Keratinocyte (primary cell): ENCODE results near the gene ITGBL1. TPM values are rescaled to one million over a fixed set of nuclear protein-coding genes. Genes with fewer than 3 reads are reported as not detected.

ENCODE experiments used
- DNase-seq: peaks from one replicate; pipeline ENCODE4 v3.0.0-alpha.2; 2011; ENCODE audit warnings: low read depth, missing footprints, low spot score
- FAIRE-seq: peaks from 2 replicates; lab custom pipeline; 2011; peaks lifted over from hg19 to GRCh38; lab: Jason Lieb, UNC
- H2AFZ ChIP-seq: 2 replicates; pipeline ENCODE4 v1.6.0; 2012; ENCODE audit warnings: low read length, control low read depth, inconsistent platforms; ENCODE audit not compliant: control insufficient read depth
- H3K27ac ChIP-seq: 2 replicates; pipeline ENCODE4 v1.5.1; 2011; ENCODE audit warnings: low read length; ENCODE audit not compliant: control insufficient read depth, insufficient read depth
- H3K27me3 ChIP-seq: 3 replicates; pipeline ENCODE4 v1.6.0; 2011; ENCODE audit warnings: low read length; ENCODE audit not compliant: control insufficient read depth, insufficient read depth; ENCODE audit errors: extremely low read depth
- H3K36me3 ChIP-seq, 2 experiments: 2 replicates in 1 of 2; 3 replicates in 1 of 2; pipeline ENCODE4 v1.5.1; 2011; ENCODE audit warnings: low read length in 2 of 2, mild to moderate bottlenecking in 1 of 2; ENCODE audit not compliant: control insufficient read depth in 2 of 2, insufficient read depth in 2 of 2; ENCODE audit errors: extremely low read depth in 1 of 2
- H3K4me1 ChIP-seq: 3 replicates; pipeline ENCODE4 v1.5.1; 2011; ENCODE audit warnings: low read length; ENCODE audit not compliant: control insufficient read depth, insufficient read depth; ENCODE audit errors: extremely low read depth
- H3K4me2 ChIP-seq: 3 replicates; pipeline ENCODE4 v1.6.0; 2011; ENCODE audit warnings: low read depth, low read length; ENCODE audit not compliant: control insufficient read depth, insufficient read depth; ENCODE audit errors: extremely low read depth
- H3K4me3 ChIP-seq, 3 experiments: fragments of 200-600 bp in 1 of 3; sonication (generic) in 1 of 3; 2 replicates in 2 of 3; 3 replicates in 1 of 3; pipeline ENCODE4 v1.5.1; 2011 to 2016; ENCODE audit warnings: low read length in 3 of 3, mild to moderate bottlenecking in 3 of 3, control low read depth in 2 of 3, inconsistent platforms in 1 of 3, low read depth in 1 of 3, mixed read lengths in 1 of 3, mixed run types in 1 of 3, moderate library complexity in 1 of 3; ENCODE audit not compliant: control insufficient read depth in 2 of 3, insufficient read depth in 2 of 3; ENCODE audit errors: extremely low read depth in 1 of 3
- H3K79me2 ChIP-seq: 2 replicates; pipeline ENCODE4 v1.6.0; 2012; ENCODE audit warnings: low read length; ENCODE audit not compliant: control insufficient read depth, insufficient read depth
- H3K9ac ChIP-seq: 3 replicates; pipeline ENCODE4 v1.6.0; 2011; ENCODE audit warnings: low read length; ENCODE audit not compliant: control insufficient read depth, insufficient read depth; ENCODE audit errors: extremely low read depth
- H3K9me1 ChIP-seq: 3 replicates; pipeline ENCODE4 v1.6.0; 2011; ENCODE audit warnings: low read length; ENCODE audit not compliant: control insufficient read depth, insufficient read depth; ENCODE audit errors: extremely low read depth
- H3K9me3 ChIP-seq: 2 replicates; pipeline ENCODE4 v1.5.1; 2012; ENCODE audit warnings: low read depth, low read length; ENCODE audit not compliant: control insufficient read depth
- H4K20me1 ChIP-seq: 3 replicates; pipeline ENCODE4 v1.6.0; 2011; ENCODE audit warnings: low read length; ENCODE audit not compliant: control insufficient read depth, insufficient read depth; ENCODE audit errors: extremely low read depth
- CTCF ChIP-seq, 3 experiments: IDR thresholded peaks in 1 of 3; conservative IDR thresholded peaks in 1 of 3; optimal IDR thresholded peaks in 1 of 3; 2 replicates in 2 of 3; 3 replicates in 1 of 3; pipeline versions ENCODE3 to v1.5.1; 2011; ENCODE audit warnings: low read length in 3 of 3, mild to moderate bottlenecking in 3 of 3, moderate library complexity in 2 of 3, control low read depth in 1 of 3, inconsistent platforms in 1 of 3; ENCODE audit not compliant: insufficient read depth in 2 of 3; ENCODE audit errors: extremely low read depth in 1 of 3
- EZH2 ChIP-seq: IDR thresholded peaks from one replicate; pipeline ENCODE4 v1.6.1; 2012; ENCODE audit warnings: inconsistent platforms, mild to moderate bottlenecking, low read length, moderate library complexity
- dilution Hi-C: fragments of 300-500 bp; cut with MboI; formaldehyde crosslinking; loops from one replicate; pipeline ENCODE4 v1.7.0; 2020; ENCODE audit warnings: low sequenced_read_pairs; ENCODE audit not compliant: extremely low pct_ligation_motif_present
- polyA plus RNA-seq, 5 experiments: library from polyadenylated mRNA; depleted of rRNA in 3 of 5; stranded (reverse) in 3 of 5; stranded (forward) in 1 of 5; unstranded in 1 of 5; fragments of >200 nt; gene quantifications; 1 replicate in 1 of 5; 2 replicates in 3 of 5; 3 replicates in 1 of 5; pipeline versions ENCODE4 v1.2.1 to v1.2.3, GENCODE V29; 2011 to 2012; ENCODE audit warnings: missing spikeins in 2 of 5, low read depth in 1 of 5, low replicate concordance in 1 of 5

Gene ITGBL1
- polyA plus RNA-seq, 1 donor (not counting 4 experiments of a cell fraction or from before 2014, with no cell fraction given), result 2.1 TPM

GRCh38 chr13:101752432-101752831 lies 300.0 kb downstream of the ITGBL1 start:
- no peak overlapping the region for H3K9ac ChIP-seq
- H3K27ac ChIP-seq, result no peak overlapping the region
- dilution Hi-C loops, result loop anchor here (25.0 kb wide), 1 partner anchor 240 kb away; no protein-coding TSS in a partner anchor
- no peaks in the 10 kb centered on the region for H4K20me1 ChIP-seq
- no peaks in the 10 kb centered on the region for H3K36me3 ChIP-seq
- H3K4me1 ChIP-seq, result no peaks in the 10 kb centered on the region
- TF ChIP-seq EZH2 (no peak), CTCF (optimal IDR thresholded peaks at IDR 0.05 in 1 of 3, IDR thresholded peaks at IDR 0.05 in 1 of 3, conservative IDR thresholded peaks at IDR 0.05 in 1 of 3; ENCODE audit: extremely low read depth in 1 of 3, insufficient read depth in 2 of 3, low read length in 3 of 3) (no peak)
- no peak overlapping the region for H2AFZ ChIP-seq
- no peaks in the 10 kb centered on the region for H3K9me3 ChIP-seq
- FAIRE-seq, result no peak
- no peaks in the 10 kb centered on the region for H3K27me3 ChIP-seq
- H3K4me3 ChIP-seq, result no peak overlapping the region
- no peak overlapping the region for H3K4me2 ChIP-seq
- no peaks in the 10 kb centered on the region for H3K79me2 ChIP-seq
- no peak for DNase-seq
- no peaks in the 10 kb centered on the region for H3K9me1 ChIP-seq

GRCh38 chr13:101755228-101755887 lies 302.9 kb downstream of the ITGBL1 start:
- no peaks in the 10 kb centered on the region for H3K4me1 ChIP-seq
- no peak overlapping the region for H3K9ac ChIP-seq
- H3K4me2 ChIP-seq, result no peak overlapping the region
- FAIRE-seq (no peak), DNase-seq (no peak)
- dilution Hi-C loops, result loop anchor here (25.0 kb wide), 1 partner anchor 243 kb away; no protein-coding TSS in a partner anchor
- no peaks in the 10 kb centered on the region for H4K20me1 ChIP-seq
- H3K4me3 ChIP-seq, result no peak overlapping the region
- H3K36me3 ChIP-seq, result no peaks in the 10 kb centered on the region
- H3K27ac ChIP-seq, result no peak overlapping the region
- H3K9me1 ChIP-seq, result no peaks in the 10 kb centered on the region
- H2AFZ ChIP-seq, result no peak overlapping the region
- H3K9me3 ChIP-seq, result no peaks in the 10 kb centered on the region
- H3K79me2 ChIP-seq, result no peaks in the 10 kb centered on the region
- TF ChIP-seq CTCF (optimal IDR thresholded peaks at IDR 0.05 in 1 of 3, IDR thresholded peaks at IDR 0.05 in 1 of 3, conservative IDR thresholded peaks at IDR 0.05 in 1 of 3; ENCODE audit: extremely low read depth in 1 of 3, insufficient read depth in 2 of 3, low read length in 3 of 3), result no peak
- no peak for TF ChIP-seq EZH2
- H3K27me3 ChIP-seq, result no peaks in the 10 kb centered on the region
